Sigmoid colon (tissue), 7 donors: ENCODE results near the gene PSMF1. TPM values are rescaled to one million over a fixed set of nuclear protein-coding genes. Genes with fewer than 3 reads are reported as not detected.

Experiments
- DNase-seq: peaks from one replicate; pipeline ENCODE4 v3.0.0-alpha.2; 2019
- H3K27ac ChIP-seq, 4 donors: fragments of 200-600 bp; sonication (generic); one replicate each; pipeline ENCODE4 v1.5.1; 2016 to 2019; ENCODE audit warnings: mild to moderate bottlenecking in 1 of 4
- H3K27me3 ChIP-seq, 3 donors: fragments of 200-600 bp; sonication (generic); one replicate each; pipeline ENCODE4 v1.5.1; 2019; ENCODE audit warnings: mild to moderate bottlenecking in 1 of 3
- H3K36me3 ChIP-seq, 4 donors: fragments of 200-600 bp; sonication (generic); one replicate each; pipeline ENCODE4 v1.5.1; 2016 to 2019
- H3K4me1 ChIP-seq, 4 donors: fragments of 200-600 bp; sonication (generic); one replicate each; pipeline ENCODE4 v1.5.1; 2017 to 2019
- H3K4me3 ChIP-seq, 4 donors: fragments of 200-600 bp; sonication (generic); one replicate each; pipeline ENCODE4 v1.5.1; 2017 to 2019; ENCODE audit warnings: mild to moderate bottlenecking in 2 of 4, moderate library complexity in 1 of 4
- H3K9me3 ChIP-seq, 4 donors: fragments of 200-600 bp in 3 of 4; sonication (generic) in 3 of 4; one replicate each; pipeline versions ENCODE4 v1.5.1 to v1.6.1; 2013 to 2019
- EP300 ChIP-seq, 4 donors: sonication (generic); formaldehyde crosslinking; IDR thresholded peaks; one replicate each; pipeline ENCODE4 v1.6.1; 2017; ENCODE audit warnings: antibody characterized with exemption in 4 of 4
- POLR2A ChIP-seq, 2 donors: fragments of 450-650 bp; IDR thresholded peaks; one replicate each; pipeline ENCODE4 v1.6.1; 2016; ENCODE audit warnings: antibody characterized with exemption in 2 of 2, mild to moderate bottlenecking in 2 of 2, moderate library complexity in 2 of 2
- POLR2AphosphoS5 ChIP-seq, 4 donors: sonication (generic); formaldehyde crosslinking; IDR thresholded peaks; one replicate each; pipeline ENCODE4 v1.6.1; 2017; ENCODE audit warnings: antibody characterized with exemption in 4 of 4
- WGBS, 2 donors: extraction: QIAGEN DNeasy Blood & Tissue Kit; methylation state at CpG; one replicate each; pipeline ENCODE4 v1.1.7; 2013; 5-methylcytosine and 5-hydroxymethylcytosine counted together
- intact Hi-C: fragments of 100-400 bp; cut with DNase I; formaldehyde crosslinking; loops from one replicate; pipeline ENCODE4 v1.15.1; 2023
- polyA plus RNA-seq, 3 donors: library from polyadenylated mRNA; stranded (reverse); fragments of 200-250 nt; gene quantifications; one replicate each; pipeline ENCODE4 v1.2.3, GENCODE V29; 2013
- total RNA-seq, 4 donors: library from RNA; depleted of rRNA; stranded (reverse); fragments of >200 nt; gene quantifications; one replicate each; pipeline ENCODE4 v1.1.0, GENCODE V29; 2016
- TF ChIP-seq, protein P1 (sequence below), 4 experiments: fragments of 450-650 bp in 3 of 4; fragments of 200-600 bp in 1 of 4; IDR thresholded peaks; one replicate each; pipeline ENCODE4 v1.5.1; 2016 to 2019; ENCODE audit warnings: antibody characterized with exemption in 4 of 4, mild to moderate bottlenecking in 3 of 4, moderate library complexity in 2 of 4
- donor health status: healthy with polysubstance abuse.
- donor health status: Bipolar disorder and iron deficiency.
- donor health status: healthy.

The PSMF1 gene
- total and polyA plus RNA-seq, 7 donors: 47.2 to 148 (median 74.7) TPM

DNA sequence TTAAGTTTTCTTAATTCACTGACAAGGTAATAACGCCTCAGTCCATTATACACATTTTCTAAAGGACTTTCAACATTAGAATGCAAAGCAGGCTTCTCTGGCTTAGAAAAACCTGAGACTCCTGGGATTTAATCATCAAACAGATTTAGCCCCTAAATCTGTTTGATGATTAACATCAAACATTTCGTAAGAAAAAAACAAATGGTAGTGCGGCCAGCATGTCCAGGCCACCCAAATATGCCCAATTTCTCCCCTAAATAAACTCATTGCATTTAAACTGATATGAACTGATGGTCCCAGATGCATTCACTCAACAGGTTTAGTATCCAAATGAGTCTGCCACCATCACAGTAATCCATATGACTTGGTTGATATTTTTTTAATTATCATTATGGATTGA lies 60.2 kb downstream of the PSMF1 start:
- Histone ChIP-seq H3K27me3 (peaks cover 0 to 6% (median 0%) of the 10 kb centered on the region in 3 donors), H3K4me3 (no peak overlapping the region), H3K9me3 (no peaks in the 10 kb centered on the region), H3K4me1 (no peaks in the 10 kb centered on the region), H3K36me3 (peaks cover 0 to 12% (median 0%) of the 10 kb centered on the region in 4 donors), H3K27ac (no peak overlapping the region)
- no peak for TF ChIP-seq POLR2A (IDR thresholded peaks at IDR 0.05)
- TF ChIP-seq, protein P1, sequence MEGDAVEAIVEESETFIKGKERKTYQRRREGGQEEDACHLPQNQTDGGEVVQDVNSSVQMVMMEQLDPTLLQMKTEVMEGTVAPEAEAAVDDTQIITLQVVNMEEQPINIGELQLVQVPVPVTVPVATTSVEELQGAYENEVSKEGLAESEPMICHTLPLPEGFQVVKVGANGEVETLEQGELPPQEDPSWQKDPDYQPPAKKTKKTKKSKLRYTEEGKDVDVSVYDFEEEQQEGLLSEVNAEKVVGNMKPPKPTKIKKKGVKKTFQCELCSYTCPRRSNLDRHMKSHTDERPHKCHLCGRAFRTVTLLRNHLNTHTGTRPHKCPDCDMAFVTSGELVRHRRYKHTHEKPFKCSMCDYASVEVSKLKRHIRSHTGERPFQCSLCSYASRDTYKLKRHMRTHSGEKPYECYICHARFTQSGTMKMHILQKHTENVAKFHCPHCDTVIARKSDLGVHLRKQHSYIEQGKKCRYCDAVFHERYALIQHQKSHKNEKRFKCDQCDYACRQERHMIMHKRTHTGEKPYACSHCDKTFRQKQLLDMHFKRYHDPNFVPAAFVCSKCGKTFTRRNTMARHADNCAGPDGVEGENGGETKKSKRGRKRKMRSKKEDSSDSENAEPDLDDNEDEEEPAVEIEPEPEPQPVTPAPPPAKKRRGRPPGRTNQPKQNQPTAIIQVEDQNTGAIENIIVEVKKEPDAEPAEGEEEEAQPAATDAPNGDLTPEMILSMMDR (IDR thresholded peaks at IDR 0.05): no peak
- TF ChIP-seq POLR2AphosphoS5 (IDR thresholded peaks at IDR 0.05): no peak
- TF ChIP-seq EP300 (IDR thresholded peaks at IDR 0.05): no peak
- no peak for DNase-seq
- intact Hi-C loops: no loop called here
- whole genome bisulfite sequencing, 2 donors: 94 to 98% methylated on average over 3 of the region's 3 CpGs

DNA sequence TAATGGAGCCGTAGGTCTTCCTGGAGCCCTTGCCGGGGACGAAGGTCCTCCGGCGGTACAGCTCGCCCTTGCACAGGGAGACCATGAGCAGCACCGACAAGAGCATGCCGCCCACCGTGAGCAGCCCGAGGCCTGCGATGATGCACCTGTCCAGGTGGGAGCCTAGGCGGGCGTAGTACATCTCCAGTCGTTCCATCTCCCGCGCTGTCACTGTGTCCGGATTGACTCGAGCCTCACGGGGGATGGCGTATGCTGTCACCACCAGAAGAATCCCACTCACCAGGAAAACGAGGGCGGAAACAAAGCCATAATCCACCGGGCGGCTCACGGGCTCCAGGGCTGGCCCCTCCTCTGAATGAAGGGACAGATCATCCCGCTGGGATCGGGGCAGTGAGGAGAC lies 62.5 kb downstream of the PSMF1 start:
- Histone ChIP-seq H3K4me3 (no peak overlapping the region), H3K9me3 (no peaks in the 10 kb centered on the region), H3K4me1 (peaks cover 0 to 15% (median 14%) of the 10 kb centered on the region in 4 donors), H3K27me3 (peaks cover 16 to 29% (median 21%) of the 10 kb centered on the region in 3 donors), H3K27ac (no peak overlapping the region), H3K36me3 (peaks cover 0 to under 1% (median 0%) of the 10 kb centered on the region in 4 donors)
- DNase-seq: no peak
- 95 to 97% methylated on average over 27 of the region's 27 CpGs for WGBS, 2 donors
- intact Hi-C loops: no loop called here
- TF ChIP-seq POLR2AphosphoS5 (IDR thresholded peaks at IDR 0.05) (no peak), POLR2A (IDR thresholded peaks at IDR 0.05) (no peak), EP300 (IDR thresholded peaks at IDR 0.05) (no peak)

DNA sequence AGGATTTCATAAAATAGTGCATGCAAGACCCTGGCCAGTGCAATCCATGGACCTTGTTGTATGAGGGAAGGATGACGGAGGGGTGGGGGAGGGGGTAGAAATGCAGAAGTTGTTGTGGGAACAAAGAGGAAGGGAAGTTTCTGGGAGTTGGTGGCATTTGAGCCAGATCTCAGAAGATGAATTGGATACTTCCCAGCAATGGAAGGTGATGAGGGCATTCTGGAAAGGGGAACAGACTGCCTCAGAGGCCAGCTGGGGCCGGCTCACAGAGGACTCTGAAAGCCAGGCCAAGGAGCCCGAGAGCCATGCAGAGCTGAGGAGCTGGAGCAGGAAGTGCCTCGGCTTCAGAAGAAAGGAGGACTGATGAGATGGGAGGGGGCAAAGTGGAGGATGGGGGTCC lies 63.7 kb downstream of the PSMF1 start:
- Histone ChIP-seq H3K27ac (no peak overlapping the region), H3K9me3 (no peaks in the 10 kb centered on the region), H3K4me3 (no peak overlapping the region), H3K36me3 (no peaks in the 10 kb centered on the region), H3K27me3 (peaks cover 24 to 41% (median 30%) of the 10 kb centered on the region in 3 donors), H3K4me1 (peaks cover 0 to 16% (median 14%) of the 10 kb centered on the region in 4 donors)
- TF ChIP-seq, protein P1 (IDR thresholded peaks at IDR 0.05): no peak
- TF ChIP-seq POLR2A (IDR thresholded peaks at IDR 0.05): no peak
- TF ChIP-seq EP300 (IDR thresholded peaks at IDR 0.05): no peak
- no peak for TF ChIP-seq POLR2AphosphoS5 (IDR thresholded peaks at IDR 0.05)
- intact Hi-C loops: no loop called here
- 58 to 69% methylated on average over 4 of the region's 4 CpGs for WGBS, 2 donors
- no peak for DNase-seq

DNA sequence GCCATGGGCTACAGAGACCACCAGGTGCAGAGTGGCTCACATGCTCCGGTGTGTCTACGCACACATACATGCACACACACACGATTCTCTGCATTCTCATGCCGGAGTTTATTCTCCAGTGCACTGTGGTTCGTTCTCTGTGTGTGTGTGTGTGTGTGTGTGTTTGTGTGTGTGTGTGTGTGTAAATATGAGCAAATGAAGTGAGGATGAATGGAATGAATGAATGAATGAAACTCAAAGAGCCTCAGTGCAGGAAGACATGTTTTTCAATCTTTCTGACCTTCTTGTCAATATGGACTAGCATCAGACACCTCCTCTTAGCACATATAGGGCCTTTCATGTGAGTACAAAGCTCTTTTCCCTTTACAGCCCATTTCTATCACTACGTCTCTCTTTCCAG lies 64.8 kb downstream of the PSMF1 start:
- H3K4me3 ChIP-seq: no peak overlapping the region
- 65 to 84% methylated on average over 6 of the region's 6 CpGs for WGBS, 2 donors
- peaks cover 0 to 16% (median 14%) of the 10 kb centered on the region in 4 donors for H3K4me1 ChIP-seq
- DNase-seq: no peak
- intact Hi-C loops: no loop called here
- H3K36me3 ChIP-seq: no peaks in the 10 kb centered on the region
- no peaks in the 10 kb centered on the region for H3K9me3 ChIP-seq
- peaks cover 26 to 43% (median 30%) of the 10 kb centered on the region in 3 donors for H3K27me3 ChIP-seq
- no peak overlapping the region for H3K27ac ChIP-seq
- TF ChIP-seq POLR2A (IDR thresholded peaks at IDR 0.05) (no peak), EP300 (IDR thresholded peaks at IDR 0.05) (no peak)
- TF ChIP-seq, protein P1 (IDR thresholded peaks at IDR 0.05): no peak

DNA sequence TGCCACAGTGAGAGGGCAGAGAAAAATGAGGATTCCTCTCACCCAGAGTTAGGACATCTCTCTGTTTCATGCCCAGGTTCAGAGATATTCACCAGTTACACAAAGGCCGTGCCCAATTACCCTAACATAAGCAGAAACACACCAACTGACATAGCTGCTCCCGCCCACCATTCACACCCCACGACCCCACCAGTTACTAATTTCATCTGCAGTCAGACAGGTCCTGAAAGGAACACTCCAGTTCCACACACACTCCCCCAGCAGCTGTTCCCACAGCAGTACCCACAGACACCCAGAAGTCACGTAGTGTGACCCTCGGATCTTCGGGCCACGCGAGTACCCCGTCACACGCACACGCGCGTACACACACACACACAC lies 65.8 kb downstream of the PSMF1 start:
- DNase-seq: no peak
- H3K4me1 ChIP-seq: peaks cover 0 to 16% (median 14%) of the 10 kb centered on the region in 4 donors
- H3K27me3 ChIP-seq: peaks cover 26 to 43% (median 30%) of the 10 kb centered on the region in 3 donors
- H3K36me3 ChIP-seq: no peaks in the 10 kb centered on the region
- TF ChIP-seq EP300 (IDR thresholded peaks at IDR 0.05): no peak
- TF ChIP-seq POLR2AphosphoS5 (IDR thresholded peaks at IDR 0.05): no peak
- intact Hi-C loops: no loop called here
- 14 to 39% methylated on average over 13 of the region's 13 CpGs for WGBS, 2 donors
- H3K4me3 ChIP-seq: no peak overlapping the region
- H3K27ac ChIP-seq: no peak overlapping the region
- H3K9me3 ChIP-seq: no peaks in the 10 kb centered on the region
